ENCODE results near the gene PCDH7. TPM values are rescaled to one million over a fixed set of nuclear protein-coding genes. Genes with fewer than 3 reads are reported as not detected.

PCDH7 gene
- total RNA-seq, 4 donors from 2014 or later: 0.94 to 1.3 (median 1.2) TPM

DNA sequence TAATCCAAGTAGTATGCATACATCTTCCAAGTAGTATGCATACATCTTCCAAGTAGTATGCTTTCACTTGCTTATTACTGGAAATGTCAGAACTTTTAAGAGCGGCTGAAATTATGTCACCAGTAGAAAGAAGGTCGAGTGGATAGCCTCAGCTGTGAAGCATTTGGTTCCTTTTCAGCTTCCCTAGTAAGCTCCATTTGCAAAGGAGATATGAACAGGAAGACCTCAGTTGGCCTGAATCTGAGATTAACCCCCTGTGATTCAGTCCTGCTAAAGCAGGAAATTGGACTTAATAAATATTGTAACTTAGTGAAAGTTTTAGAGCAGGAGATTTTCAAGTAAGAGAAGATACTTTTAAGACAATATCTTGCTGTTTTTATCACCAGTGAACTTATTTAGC, 48.1 kb downstream of the PCDH7 start:
- TF ChIP-seq, protein P1, sequence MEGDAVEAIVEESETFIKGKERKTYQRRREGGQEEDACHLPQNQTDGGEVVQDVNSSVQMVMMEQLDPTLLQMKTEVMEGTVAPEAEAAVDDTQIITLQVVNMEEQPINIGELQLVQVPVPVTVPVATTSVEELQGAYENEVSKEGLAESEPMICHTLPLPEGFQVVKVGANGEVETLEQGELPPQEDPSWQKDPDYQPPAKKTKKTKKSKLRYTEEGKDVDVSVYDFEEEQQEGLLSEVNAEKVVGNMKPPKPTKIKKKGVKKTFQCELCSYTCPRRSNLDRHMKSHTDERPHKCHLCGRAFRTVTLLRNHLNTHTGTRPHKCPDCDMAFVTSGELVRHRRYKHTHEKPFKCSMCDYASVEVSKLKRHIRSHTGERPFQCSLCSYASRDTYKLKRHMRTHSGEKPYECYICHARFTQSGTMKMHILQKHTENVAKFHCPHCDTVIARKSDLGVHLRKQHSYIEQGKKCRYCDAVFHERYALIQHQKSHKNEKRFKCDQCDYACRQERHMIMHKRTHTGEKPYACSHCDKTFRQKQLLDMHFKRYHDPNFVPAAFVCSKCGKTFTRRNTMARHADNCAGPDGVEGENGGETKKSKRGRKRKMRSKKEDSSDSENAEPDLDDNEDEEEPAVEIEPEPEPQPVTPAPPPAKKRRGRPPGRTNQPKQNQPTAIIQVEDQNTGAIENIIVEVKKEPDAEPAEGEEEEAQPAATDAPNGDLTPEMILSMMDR (IDR thresholded peaks at IDR 0.05; ENCODE audit: low read depth): no peak

DNA sequence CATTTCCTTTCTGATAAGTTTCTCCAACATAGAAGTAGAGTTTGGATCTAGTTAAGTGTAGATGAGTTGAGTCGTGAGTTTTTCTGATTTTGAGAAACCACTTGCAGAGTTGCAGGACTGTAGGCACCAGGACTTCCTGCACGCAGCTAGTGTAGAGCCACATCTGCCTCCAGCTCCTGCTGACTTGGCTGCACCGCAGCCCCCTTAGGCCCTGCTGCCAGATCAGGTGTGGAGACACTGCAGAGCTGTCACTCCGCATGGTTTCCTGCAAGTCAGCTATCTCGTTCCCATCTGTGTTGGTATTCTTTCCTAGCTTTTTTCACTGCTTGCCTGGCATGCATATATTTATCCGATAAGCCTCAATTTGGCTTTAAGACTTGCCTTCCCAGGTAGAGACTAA, 48.9 kb downstream of the PCDH7 start:
- TF ChIP-seq, protein P1 (IDR thresholded peaks at IDR 0.05; ENCODE audit: low read depth): no peak

DNA sequence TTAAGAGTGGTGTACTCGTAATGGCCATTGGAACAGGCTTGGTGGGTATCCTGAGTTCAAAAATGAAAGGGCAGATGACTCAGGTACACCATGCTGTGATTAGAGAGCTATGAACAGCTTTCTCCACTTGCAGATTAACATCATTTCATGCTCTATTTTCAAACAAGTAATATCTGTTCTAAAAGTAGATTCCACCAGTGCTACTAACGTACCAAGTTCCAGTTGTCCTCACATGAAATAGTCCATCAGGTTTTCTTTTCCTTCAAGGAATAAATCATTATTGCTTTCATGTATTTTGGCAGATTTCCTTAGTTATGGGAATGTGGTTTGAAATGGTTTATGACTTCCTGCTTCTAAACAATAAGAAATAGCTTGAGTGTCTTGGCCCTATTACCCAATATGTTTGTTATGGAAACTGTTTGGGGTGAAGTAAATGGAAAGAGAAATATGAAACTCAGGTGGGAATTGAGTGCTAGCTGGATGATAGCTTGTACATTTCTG, 49.9 kb downstream of the PCDH7 start:
- TF ChIP-seq, protein P1 (IDR thresholded peaks at IDR 0.05; ENCODE audit: low read depth): no peak

DNA sequence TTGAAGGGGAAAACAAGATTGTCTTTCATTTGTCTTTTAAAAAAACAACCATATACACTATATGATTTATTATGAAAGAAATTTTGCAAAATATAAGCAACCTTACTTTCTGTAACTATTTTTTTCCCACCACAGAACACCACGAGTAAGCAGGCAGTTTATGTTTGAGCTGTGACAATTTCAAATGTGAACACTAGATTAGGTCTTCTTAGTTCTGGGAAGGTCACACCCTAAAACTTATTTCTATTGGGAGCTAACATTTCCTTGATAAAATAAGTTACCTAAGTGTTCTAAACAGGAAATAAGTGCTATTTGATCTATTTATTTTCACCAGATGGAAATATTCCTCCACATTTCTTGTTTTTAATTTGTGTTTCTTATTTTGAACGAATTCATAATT, 50.6 kb downstream of the PCDH7 start:
- TF ChIP-seq, protein P1 (IDR thresholded peaks at IDR 0.05; ENCODE audit: low read depth): no peak

DNA sequence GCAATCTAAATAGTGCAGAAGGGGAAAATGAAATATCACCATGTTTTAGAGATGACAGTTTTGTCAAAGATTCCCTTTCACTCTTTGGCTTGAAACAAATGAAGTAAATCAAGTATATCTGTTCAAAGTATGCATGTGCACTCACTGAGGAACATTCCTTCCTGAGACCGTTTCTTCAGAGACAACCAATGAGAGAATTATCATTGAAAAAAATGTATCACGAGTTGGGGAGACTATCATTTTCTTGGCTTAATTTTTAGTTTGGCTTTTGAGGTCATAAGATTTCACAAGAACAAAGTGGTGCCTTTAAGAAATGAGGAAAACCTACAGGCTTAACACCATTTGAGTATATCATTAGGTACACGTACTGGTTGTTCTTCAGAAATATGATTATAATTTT, 56.3 kb downstream of the PCDH7 start:
- TF ChIP-seq, protein P1 (IDR thresholded peaks at IDR 0.05; ENCODE audit: low read depth): no peak

DNA sequence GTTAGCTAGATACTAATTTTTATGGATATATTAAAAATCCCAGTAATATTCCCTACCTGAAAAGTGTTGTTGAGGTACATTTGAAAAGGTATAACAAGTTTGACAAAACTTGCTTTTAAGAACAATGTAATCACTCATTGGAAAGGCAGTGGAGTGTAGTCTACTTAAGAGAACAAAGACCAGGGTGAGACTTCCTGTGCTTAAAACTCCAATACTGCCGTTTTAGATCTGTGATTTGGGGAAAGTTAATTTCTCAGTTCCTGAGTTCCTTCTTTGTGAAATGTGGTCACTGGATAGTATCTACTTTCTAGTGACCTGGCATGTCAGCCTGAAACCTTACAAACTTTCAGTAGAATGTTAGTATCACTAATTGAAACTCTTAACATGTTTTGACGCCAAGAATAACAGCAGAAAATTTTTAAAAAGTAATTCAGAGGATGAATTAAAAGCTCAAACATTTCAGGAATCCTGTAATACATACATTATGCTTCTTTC, 56.8 kb downstream of the PCDH7 start:
- TF ChIP-seq, protein P1 (IDR thresholded peaks at IDR 0.05; ENCODE audit: low read depth): no peak

Data from subcutaneous adipose tissue (tissue), 4 donors.